Dendritic cell treated with granulocyte-macrophage colony-stimulating factor and Interleukin-4, amounts not matched to agents 40 ng/mL and 50 ng/mL, for 4 days (primary cell): ENCODE data around the gene CFAP61.

Source experiments
- H3K27ac Mint-ChIP-seq: one replicate; pipeline ENCODE4 v1.8.0; 2022; ENCODE audit warnings: mild to moderate bottlenecking, mixed read lengths
- H3K27me3 Mint-ChIP-seq: one replicate; pipeline ENCODE4 v1.8.0; 2022; ENCODE audit warnings: mild to moderate bottlenecking, mixed read lengths
- H3K36me3 Mint-ChIP-seq: one replicate; pipeline ENCODE4 v1.8.0; 2022; ENCODE audit warnings: low read depth, mixed read lengths
- H3K4me1 Mint-ChIP-seq: one replicate; pipeline ENCODE4 v1.8.0; 2022; ENCODE audit warnings: low read depth, mixed read lengths
- H3K4me3 Mint-ChIP-seq: one replicate; pipeline ENCODE4 v1.8.0; 2022; ENCODE audit warnings: mild to moderate bottlenecking, moderate library complexity, mixed read lengths
- H3K9me3 Mint-ChIP-seq: one replicate; pipeline ENCODE4 v1.8.0; 2022; ENCODE audit warnings: mixed read lengths
- intact Hi-C: fragments of 100-400 bp; cut with micrococcal nuclease; formaldehyde crosslinking; loops from one replicate; pipeline ENCODE4 v1.15.0; 2022

CFAP61 gene

DNA sequence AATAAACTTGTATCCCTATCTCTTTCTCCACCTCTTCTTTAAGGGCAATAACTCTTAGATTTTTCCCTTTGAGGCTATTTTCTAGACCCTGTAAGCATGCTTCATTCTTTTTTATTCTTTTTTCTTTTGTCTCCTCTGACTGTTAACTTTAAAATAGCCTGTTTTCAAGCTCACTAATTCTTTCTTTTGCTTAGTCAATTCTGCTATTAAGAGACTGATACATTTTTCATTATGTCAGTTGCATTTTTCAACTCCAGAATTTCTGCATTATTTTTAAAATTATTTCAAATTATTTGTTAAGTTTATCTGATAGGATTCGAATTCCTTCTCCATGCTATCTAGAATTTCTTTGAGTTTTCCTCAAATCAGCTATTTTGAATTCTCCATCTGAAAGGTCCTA, 84.0 kb downstream of the CFAP61 start:
- Mint-ChIP-seq H3K9me3 (no peaks in the 10 kb centered on the region), H3K27me3 (no peaks in the 10 kb centered on the region), H3K4me3 (no peak overlapping the region), H3K4me1 (no peaks in the 10 kb centered on the region), H3K36me3 (no peaks in the 10 kb centered on the region), H3K27ac (no peak overlapping the region)
- intact Hi-C loops = no loop called here

DNA sequence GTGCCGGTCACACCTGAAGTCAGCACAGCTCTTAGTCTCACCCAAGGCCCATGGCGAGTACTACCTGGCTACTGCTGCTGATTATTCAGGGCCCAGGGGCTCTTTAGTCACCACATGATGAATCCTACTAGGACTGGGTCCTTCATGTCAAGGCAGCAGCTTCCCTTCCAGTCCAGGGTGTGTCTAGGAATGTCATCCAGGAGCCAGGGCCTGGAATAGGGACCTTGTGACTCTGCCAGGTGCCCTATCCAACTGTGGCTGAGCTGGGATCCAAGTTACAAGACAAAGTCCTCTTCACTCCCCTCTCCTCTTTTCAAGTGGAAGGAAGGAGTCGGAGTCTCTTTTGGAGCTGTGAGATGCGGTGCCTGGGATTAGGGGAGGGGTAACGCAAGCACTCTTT, 85.5 kb downstream of the CFAP61 start:
- Mint-ChIP-seq H3K4me1 (no peaks in the 10 kb centered on the region), H3K4me3 (no peak overlapping the region), H3K36me3 (no peaks in the 10 kb centered on the region), H3K9me3 (no peaks in the 10 kb centered on the region), H3K27me3 (peaks cover 1% of the 10 kb centered on the region), H3K27ac (no peak overlapping the region)
- intact Hi-C loops = no loop called here

DNA sequence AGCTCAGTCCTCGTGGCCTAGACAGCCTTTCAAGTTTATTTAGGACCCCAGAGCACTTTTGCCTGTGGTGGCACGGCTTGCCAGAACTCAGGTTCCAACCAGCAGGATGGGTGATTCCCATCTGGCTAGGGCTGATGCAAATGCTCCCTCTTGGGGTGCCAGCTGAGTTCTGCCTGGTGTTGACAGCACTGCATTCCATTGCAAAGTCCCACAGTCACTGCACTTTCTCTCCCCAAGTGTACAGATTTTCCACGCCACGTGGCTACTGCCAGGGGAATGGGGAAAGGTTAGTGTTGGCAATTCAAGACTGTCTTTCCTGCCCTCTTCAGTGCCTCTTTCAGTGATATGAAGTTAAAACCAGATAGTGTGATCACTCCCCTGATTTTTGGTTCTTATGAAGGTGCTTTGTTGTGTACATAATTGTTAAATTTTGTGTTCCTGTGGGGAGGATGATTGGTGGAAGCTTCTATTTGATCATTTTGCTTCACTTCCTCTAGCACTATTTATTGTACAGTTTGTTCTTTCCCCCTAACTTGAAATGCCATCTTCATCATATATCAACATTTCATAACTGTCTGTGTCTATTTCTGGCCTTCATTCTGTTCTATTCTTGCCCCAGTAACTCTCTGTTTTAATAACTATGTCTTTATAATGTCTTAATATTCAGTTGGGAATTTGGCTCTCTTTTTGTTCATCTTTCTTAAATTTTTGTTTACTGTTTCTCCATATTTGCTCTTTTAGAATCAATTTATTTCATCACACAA, 86.2 kb downstream of the CFAP61 start:
- H3K27ac Mint-ChIP-seq = no peak overlapping the region

GRCh38 chr20:20139403-20139802, 87.1 kb downstream of the CFAP61 start:
- H3K9me3 Mint-ChIP-seq = no peaks in the 10 kb centered on the region
- peaks cover 3% of the 10 kb centered on the region for H3K27me3 Mint-ChIP-seq
- intact Hi-C loops = no loop called here
- no peaks in the 10 kb centered on the region for H3K4me1 Mint-ChIP-seq
- H3K4me3 Mint-ChIP-seq = no peak overlapping the region
- no peak overlapping the region for H3K27ac Mint-ChIP-seq
- no peaks in the 10 kb centered on the region for H3K36me3 Mint-ChIP-seq

More for the DNA sequence above, 86.2 kb downstream of the CFAP61 start:
- intact Hi-C loops = no loop called here
- Mint-ChIP-seq H3K4me1 (no peaks in the 10 kb centered on the region), H3K27me3 (peaks cover 2% of the 10 kb centered on the region), H3K9me3 (no peaks in the 10 kb centered on the region), H3K36me3 (no peaks in the 10 kb centered on the region), H3K4me3 (no peak overlapping the region)

GRCh38 chr20:20143165-20143564, 90.8 kb downstream of the CFAP61 start:
- no peaks in the 10 kb centered on the region for H3K36me3 Mint-ChIP-seq
- intact Hi-C loops = no loop called here
- H3K4me3 Mint-ChIP-seq = no peak overlapping the region
- H3K4me1 Mint-ChIP-seq = no peaks in the 10 kb centered on the region
- no peaks in the 10 kb centered on the region for H3K9me3 Mint-ChIP-seq
- no peak overlapping the region for H3K27ac Mint-ChIP-seq
- H3K27me3 Mint-ChIP-seq = peaks cover 13% of the 10 kb centered on the region

GRCh38 chr20:20143646-20144045, 91.3 kb downstream of the CFAP61 start:
- Mint-ChIP-seq H3K27ac (no peak overlapping the region), H3K27me3 (peaks cover 15% of the 10 kb centered on the region), H3K36me3 (no peaks in the 10 kb centered on the region), H3K4me1 (no peaks in the 10 kb centered on the region), H3K4me3 (no peak overlapping the region), H3K9me3 (no peaks in the 10 kb centered on the region)
- intact Hi-C loops = no loop called here

DNA sequence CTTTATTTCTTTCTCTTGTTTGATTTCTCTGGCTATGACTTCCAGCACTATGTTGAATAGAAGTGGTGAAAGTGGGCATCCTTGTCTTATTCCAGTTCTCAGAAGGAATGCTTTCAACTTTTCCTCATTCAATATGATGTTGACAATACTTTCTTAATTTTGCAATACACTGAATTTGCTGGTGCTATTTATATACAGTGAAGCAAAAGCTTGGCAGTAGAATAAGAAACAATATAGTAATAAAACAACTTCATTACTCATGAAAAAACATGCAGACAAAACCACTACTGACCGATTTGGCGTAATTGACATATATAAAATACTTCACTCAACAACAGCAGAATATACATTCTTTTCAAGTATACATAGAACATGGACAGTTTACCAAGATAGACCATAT, 96.4 kb downstream of the CFAP61 start:
- Mint-ChIP-seq H3K36me3 (no peaks in the 10 kb centered on the region), H3K9me3 (peaks cover 7% of the 10 kb centered on the region), H3K4me1 (no peaks in the 10 kb centered on the region), H3K27ac (no peak overlapping the region), H3K4me3 (no peak overlapping the region), H3K27me3 (peaks cover 18% of the 10 kb centered on the region)
- intact Hi-C loops = no loop called here

DNA sequence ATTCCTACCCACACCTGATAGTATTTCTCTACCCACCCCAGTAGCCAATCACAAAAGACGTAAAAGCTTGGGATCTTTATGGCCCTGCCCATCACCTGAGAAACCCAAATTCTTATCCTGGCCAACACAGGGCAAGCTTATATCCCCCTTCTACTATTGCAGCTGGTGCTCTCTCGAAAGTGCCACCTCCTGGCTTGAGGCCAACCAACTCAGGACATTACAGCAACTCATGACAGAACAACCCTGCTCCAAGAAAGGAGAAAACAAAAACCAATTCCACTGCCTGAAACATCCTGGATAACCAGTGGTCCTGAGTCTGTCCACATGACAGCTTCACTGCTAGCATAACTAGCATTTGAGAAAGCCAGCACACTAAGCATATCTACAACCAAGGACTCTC, 97.9 kb downstream of the CFAP61 start:
- no peaks in the 10 kb centered on the region for H3K4me1 Mint-ChIP-seq
- peaks cover 21% of the 10 kb centered on the region for H3K27me3 Mint-ChIP-seq
- H3K4me3 Mint-ChIP-seq = no peak overlapping the region
- no peak overlapping the region for H3K27ac Mint-ChIP-seq
- peaks cover 7% of the 10 kb centered on the region for H3K9me3 Mint-ChIP-seq
- intact Hi-C loops = no loop called here
- no peaks in the 10 kb centered on the region for H3K36me3 Mint-ChIP-seq

GRCh38 chr20:20160520-20160919, 108.2 kb downstream of the CFAP61 start:
- H3K27me3 Mint-ChIP-seq = peaks cover 7% of the 10 kb centered on the region
- H3K27ac Mint-ChIP-seq = no peak overlapping the region
- H3K36me3 Mint-ChIP-seq = no peaks in the 10 kb centered on the region
- H3K9me3 Mint-ChIP-seq = peaks cover 8% of the 10 kb centered on the region
- peaks cover 8% of the 10 kb centered on the region for H3K4me1 Mint-ChIP-seq
- intact Hi-C loops = no loop called here
- H3K4me3 Mint-ChIP-seq = no peak overlapping the region

GRCh38 chr20:20161611-20162010, 109.3 kb downstream of the CFAP61 start:
- Mint-ChIP-seq H3K9me3 (peaks cover 8% of the 10 kb centered on the region), H3K27ac (no peak overlapping the region), H3K4me1 (peaks cover 8% of the 10 kb centered on the region), H3K36me3 (no peaks in the 10 kb centered on the region), H3K27me3 (peaks cover 7% of the 10 kb centered on the region), H3K4me3 (no peak overlapping the region)
- intact Hi-C loops = no loop called here

- intact Hi-C loops = no loop called here
- Mint-ChIP-seq H3K27ac (no peak overlapping the region), H3K4me3 (no peak overlapping the region), H3K36me3 (no peaks in the 10 kb centered on the region), H3K4me1 (peaks cover 3% of the 10 kb centered on the region), H3K27me3 (no peaks in the 10 kb centered on the region), H3K9me3 (peaks cover 17% of the 10 kb centered on the region)
These were observed 115.4 kb downstream of the CFAP61 start for GRCh38 chr20:20167698-20168097.

DNA sequence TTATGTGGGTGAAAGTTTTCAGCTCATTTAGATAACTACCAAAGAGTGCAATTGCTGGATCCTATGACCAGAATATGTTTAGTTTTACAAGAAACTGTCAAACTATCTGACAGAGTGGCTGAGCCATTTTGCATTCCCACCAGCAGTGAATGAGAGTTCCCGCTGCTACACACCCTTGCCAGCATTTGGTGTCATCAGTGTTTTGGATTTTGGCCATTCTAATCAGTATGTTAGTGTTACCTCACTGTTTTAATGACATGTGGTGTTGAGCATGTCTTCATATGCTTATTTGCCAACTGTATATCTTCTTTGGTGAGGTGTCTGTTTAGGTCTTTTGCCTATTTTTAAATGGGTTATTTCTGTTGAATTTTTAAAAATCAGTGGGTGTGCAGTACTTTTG, 120.9 kb downstream of the CFAP61 start:
- peaks cover 9% of the 10 kb centered on the region for H3K9me3 Mint-ChIP-seq
- no peaks in the 10 kb centered on the region for H3K4me1 Mint-ChIP-seq
- H3K4me3 Mint-ChIP-seq = no peak overlapping the region
- H3K27ac Mint-ChIP-seq = no peak overlapping the region
- intact Hi-C loops = loop anchor here (10.0 kb wide), 1 partner anchor 78 kb away; no protein-coding TSS in a partner anchor
- H3K27me3 Mint-ChIP-seq = peaks cover 2% of the 10 kb centered on the region
- no peaks in the 10 kb centered on the region for H3K36me3 Mint-ChIP-seq

- Mint-ChIP-seq H3K4me1 (no peaks in the 10 kb centered on the region), H3K9me3 (peaks cover 9% of the 10 kb centered on the region)
These were observed 121.9 kb downstream of the CFAP61 start for GRCh38 chr20:20174089-20174835.

GRCh38 chr20:20181322-20181721, 129.0 kb downstream of the CFAP61 start:
- Mint-ChIP-seq H3K4me3 (no peak overlapping the region), H3K27ac (no peak overlapping the region), H3K36me3 (no peaks in the 10 kb centered on the region), H3K4me1 (peaks cover 10% of the 10 kb centered on the region), H3K9me3 (no peaks in the 10 kb centered on the region), H3K27me3 (peaks cover 8% of the 10 kb centered on the region)
- intact Hi-C loops = loop anchor here (5.0 kb wide), 1 partner anchor 386 kb away; no protein-coding TSS in a partner anchor

More at GRCh38 chr20:20174089-20174835, 121.9 kb downstream of the CFAP61 start:
- intact Hi-C loops = loop anchor here (10.0 kb wide), 1 partner anchor 79 kb away; no protein-coding TSS in a partner anchor
- no peaks in the 10 kb centered on the region for H3K36me3 Mint-ChIP-seq
- H3K4me3 Mint-ChIP-seq = no peak overlapping the region
- H3K27ac Mint-ChIP-seq = no peak overlapping the region
- H3K27me3 Mint-ChIP-seq = peaks cover 3% of the 10 kb centered on the region
